NT2/D1 (cell line): Measurements from ENCODE around the gene CD248.

ENCODE experiments used
- DNase-seq: peaks from one replicate; pipeline ENCODE4 v3.0.0-alpha.2; 2011; ENCODE audit warnings: low read depth, low spot score
- H3K27me3 ChIP-seq: 2 replicates; pipeline ENCODE4 v1.6.0; 2011; ENCODE audit warnings: mild to moderate bottlenecking; ENCODE audit not compliant: insufficient read length, insufficient read depth
- H3K36me3 ChIP-seq: 2 replicates; pipeline ENCODE4 v1.6.1; 2011; ENCODE audit warnings: mild to moderate bottlenecking, low read length, mixed read lengths; ENCODE audit not compliant: insufficient read depth, insufficient read length
- H3K4me1 ChIP-seq: 2 replicates; pipeline ENCODE4 v1.5.1; 2011; ENCODE audit not compliant: insufficient read depth, insufficient read length
- H3K4me3 ChIP-seq: 2 replicates; pipeline ENCODE4 v1.5.1; 2011; ENCODE audit warnings: low read depth; ENCODE audit not compliant: insufficient read length
- H3K9ac ChIP-seq: 2 replicates; pipeline ENCODE4 v1.6.0; 2011; ENCODE audit warnings: low read depth; ENCODE audit not compliant: insufficient read length
- H3K9me3 ChIP-seq: 2 replicates; pipeline ENCODE4 v1.5.1; 2011; ENCODE audit warnings: mild to moderate bottlenecking, low read length; ENCODE audit not compliant: insufficient read depth
- SUZ12 ChIP-seq: IDR thresholded peaks from 2 replicates; pipeline ENCODE4 v1.6.1; 2011; ENCODE audit not compliant: insufficient read length, insufficient read depth; ENCODE audit errors: extremely low read depth
- YY1 ChIP-seq: IDR thresholded peaks from 2 replicates; pipeline ENCODE4 v1.6.1; 2011; ENCODE audit not compliant: insufficient read length, insufficient read depth
- ZNF274 ChIP-seq: IDR thresholded peaks from 2 replicates; pipeline ENCODE4 v1.6.1; 2011; ENCODE audit warnings: mild to moderate bottlenecking, low read depth, low read length

Gene CD248

DNA sequence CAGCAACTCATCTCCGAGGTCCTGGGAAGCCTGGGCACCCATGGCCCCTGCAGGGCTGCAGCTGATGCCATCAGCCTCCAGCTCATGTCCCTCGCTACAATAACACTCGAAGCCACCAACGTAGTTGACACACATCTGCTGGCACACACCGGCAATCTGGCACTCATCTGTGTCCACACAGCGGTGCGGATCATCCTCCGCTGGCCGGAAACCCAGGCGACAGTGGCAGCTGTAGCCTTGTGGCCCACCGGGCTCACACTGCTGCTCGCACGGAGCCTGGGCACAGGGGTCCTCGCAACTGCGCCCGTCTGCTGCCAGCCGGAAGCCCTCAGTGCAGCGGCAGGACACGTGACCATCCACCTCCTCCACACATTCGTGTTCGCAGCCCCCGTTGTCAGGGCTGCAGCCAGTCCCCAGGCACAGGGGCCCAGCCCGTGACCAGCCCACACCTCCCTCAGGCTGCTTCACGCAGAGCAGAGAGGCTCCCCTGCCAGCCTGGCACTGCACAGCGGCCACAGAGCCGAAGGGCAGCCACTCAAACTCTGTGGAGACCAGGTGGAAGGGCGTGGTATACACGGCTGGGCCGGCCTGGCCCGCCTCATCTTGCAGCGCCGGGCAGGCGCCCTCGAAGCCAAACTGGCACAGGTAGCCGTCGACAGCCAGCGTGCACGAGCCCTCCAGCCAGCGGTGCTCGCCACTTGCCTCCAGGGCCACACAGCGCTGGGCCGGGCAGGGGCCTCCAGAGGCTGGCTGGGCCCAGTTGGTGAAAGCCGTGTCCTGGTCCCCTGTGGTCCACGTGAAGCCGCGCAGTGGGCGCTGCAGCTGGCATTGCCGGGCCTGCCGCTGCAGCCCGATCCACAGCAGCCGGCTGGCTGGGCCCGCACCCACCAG is 678 bp downstream of the CD248 start:
- peaks cover 11% of the 10 kb centered on the region; the same call in 1 of the 2 replicates for H3K9me3 ChIP-seq
- peaks cover 3% of the 10 kb centered on the region for H3K36me3 ChIP-seq
- TF ChIP-seq YY1: no peak
- no peak for TF ChIP-seq ZNF274
- TF ChIP-seq SUZ12: no peak
- peaks cover 42% of the 10 kb centered on the region for H3K4me1 ChIP-seq
- peaks cover 19% of the 10 kb centered on the region for H3K27me3 ChIP-seq
- DNase-seq: no peak
- peak overlapping the region; percentile 56 for H3K9ac ChIP-seq
- no peak overlapping the region for H3K4me3 ChIP-seq

DNA sequence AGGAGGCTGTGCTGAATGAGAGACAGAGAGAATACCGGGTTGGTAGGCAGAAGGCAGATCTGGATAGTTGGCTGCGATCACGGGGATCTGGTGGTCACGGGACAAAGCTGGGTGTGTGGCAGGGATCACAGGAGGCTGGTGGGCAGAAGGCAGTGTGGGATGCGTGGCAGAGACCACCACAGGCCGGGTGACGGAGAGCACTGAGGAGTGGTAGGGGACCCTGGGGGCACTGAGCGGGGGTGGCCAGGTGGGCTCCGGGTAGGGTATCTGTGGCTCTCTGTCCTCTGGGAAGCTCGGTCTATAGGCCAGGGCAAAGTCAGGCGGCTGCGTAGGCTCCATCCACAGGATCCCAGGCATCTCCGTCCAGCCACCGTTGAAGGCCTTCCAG is 1.4 kb downstream of the CD248 start:
- Histone ChIP-seq H3K27me3 (peaks cover 19% of the 10 kb centered on the region), H3K9ac (peak overlapping the region; percentile 56), H3K36me3 (peaks cover 3% of the 10 kb centered on the region), H3K4me1 (peaks cover 45% of the 10 kb centered on the region), H3K9me3 (peaks cover 11% of the 10 kb centered on the region; the same call in 1 of the 2 replicates), H3K4me3 (no peak overlapping the region)
- TF ChIP-seq YY1: no peak
- TF ChIP-seq ZNF274: no peak
- TF ChIP-seq SUZ12: no peak
- DNase-seq: no peak

DNA sequence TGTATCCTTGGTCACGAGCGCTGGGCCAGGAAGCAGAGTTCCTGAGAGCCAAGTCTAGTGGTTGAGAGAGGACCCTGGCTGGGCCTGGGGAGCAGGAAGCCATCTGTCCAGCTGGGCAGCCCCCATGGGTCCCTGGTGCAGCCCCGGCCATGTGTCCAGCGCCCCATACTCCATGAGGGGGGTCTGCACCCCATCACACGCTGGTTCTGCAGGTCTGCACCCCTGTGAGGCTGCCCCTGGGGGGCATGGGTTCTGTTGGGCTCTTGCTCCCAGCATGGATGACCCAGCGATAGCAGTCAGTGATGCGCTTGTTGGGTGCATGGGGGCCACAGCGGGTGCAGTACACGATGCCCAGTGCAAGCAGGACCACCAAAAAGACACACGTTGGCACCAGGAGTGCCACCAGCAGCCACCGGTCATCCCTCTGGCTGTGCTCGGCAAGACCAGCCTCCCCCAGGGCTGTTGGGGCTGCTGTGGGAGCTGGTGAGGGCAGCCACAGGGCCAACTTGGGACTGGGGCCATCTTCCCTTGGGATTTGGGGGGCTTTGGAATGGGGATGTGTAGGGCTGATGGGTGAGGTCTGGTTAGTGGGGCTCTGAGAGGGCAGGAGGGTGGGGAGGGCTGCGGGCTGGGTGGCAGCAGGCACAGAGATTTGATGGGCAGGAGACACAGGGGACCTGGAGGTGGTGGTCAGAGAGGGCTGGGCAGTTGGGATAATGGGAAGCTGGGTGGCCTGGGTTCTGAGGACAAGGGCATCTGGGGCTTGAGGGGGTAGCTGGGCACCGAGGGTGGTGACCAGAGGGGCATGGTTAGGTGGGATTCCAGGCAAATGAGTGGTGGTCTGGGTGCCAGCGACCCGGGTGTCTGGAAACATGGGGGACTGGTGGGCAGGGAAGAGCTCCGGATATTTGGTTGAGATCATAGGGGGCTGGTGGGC is 2.0 kb downstream of the CD248 start:
- H3K4me3 ChIP-seq: no peak overlapping the region
- H3K9ac ChIP-seq: peak overlapping the region; percentile 23
- H3K9me3 ChIP-seq: peaks cover 11% of the 10 kb centered on the region; the same call in 1 of the 2 replicates
- H3K4me1 ChIP-seq: peaks cover 46% of the 10 kb centered on the region
- DNase-seq: no peak
- peaks cover 3% of the 10 kb centered on the region for H3K36me3 ChIP-seq
- TF ChIP-seq YY1 (no peak), ZNF274 (no peak), SUZ12 (no peak)
- H3K27me3 ChIP-seq: peaks cover 19% of the 10 kb centered on the region

DNA sequence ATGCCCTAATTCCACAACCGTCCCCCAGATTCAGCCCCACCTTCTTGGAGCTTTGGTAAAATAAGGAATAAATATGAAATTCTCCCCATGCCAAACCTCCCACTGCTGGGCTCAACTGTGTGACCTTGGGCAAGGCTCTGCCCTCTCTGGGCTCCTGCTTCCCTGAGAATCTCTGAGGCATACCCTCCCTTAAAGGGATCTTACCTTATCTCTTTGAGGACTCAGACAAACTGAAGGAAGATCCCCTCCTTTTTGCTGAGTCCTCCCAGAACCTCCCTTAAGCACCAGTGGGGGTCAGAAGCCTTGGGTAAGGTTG is 2.7 kb downstream of the CD248 start:
- peaks cover 3% of the 10 kb centered on the region for H3K36me3 ChIP-seq
- H3K9me3 ChIP-seq: peaks cover 6% of the 10 kb centered on the region; the same call in 1 of the 2 replicates
- DNase-seq: no peak
- no peak for TF ChIP-seq YY1
- no peak for TF ChIP-seq ZNF274
- no peak for TF ChIP-seq SUZ12
- H3K4me3 ChIP-seq: peak overlapping the region; percentile 48
- peak overlapping the region; percentile 87 for H3K9ac ChIP-seq
- H3K4me1 ChIP-seq: peaks cover 47% of the 10 kb centered on the region
- peaks cover 19% of the 10 kb centered on the region for H3K27me3 ChIP-seq

DNA sequence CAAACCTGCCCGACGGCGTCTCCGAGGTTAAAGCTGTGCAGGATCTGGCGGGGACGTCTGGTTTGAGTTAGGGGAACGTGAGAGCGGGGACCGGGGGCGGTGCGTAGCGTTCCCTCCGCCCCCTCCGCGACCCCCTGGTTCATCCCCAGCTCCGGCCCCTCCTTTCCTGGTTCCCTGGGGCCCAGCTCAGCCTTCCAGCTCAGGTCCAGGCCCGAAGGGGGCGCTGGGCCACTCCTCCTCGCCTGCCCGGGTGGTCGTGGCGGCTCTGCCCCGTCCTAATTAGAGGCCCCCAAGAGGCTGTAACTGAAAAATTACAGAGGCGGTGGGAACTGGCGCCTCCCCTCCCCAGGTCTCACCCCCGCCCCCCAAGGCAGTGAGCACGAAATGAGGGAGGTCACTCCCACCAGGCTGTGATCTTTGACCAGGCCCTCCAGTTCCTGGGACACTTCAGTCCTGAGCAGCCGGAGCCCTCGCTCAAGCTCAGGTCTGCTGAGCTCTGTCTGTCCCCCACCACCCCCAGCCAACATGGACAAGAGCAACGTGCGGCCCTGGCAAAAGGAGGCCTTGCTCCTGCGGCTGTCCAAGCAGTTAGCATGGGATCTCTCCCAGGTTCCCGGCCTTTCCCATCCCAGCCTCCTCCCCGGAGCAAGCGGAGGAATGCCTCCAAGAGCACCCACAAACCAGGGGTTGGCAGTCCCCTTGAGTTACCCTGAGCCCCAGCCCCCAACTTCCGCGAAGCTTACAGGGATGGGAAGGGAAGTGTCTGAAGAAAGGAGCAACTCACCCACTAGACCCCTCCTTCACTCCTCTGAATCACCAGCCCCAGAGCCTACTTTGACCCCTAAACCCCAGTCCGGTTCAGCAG is 3.3 kb downstream of the CD248 start:
- Histone ChIP-seq H3K36me3 (peaks cover 3% of the 10 kb centered on the region), H3K9ac (peak overlapping the region; percentile 87), H3K27me3 (peaks cover 19% of the 10 kb centered on the region), H3K4me3 (peak overlapping the region; percentile 48), H3K4me1 (peaks cover 43% of the 10 kb centered on the region), H3K9me3 (no peaks in the 10 kb centered on the region)
- TF ChIP-seq YY1 (no peak), ZNF274 (no peak), SUZ12 (no peak)
- DNase-seq: no peak

DNA sequence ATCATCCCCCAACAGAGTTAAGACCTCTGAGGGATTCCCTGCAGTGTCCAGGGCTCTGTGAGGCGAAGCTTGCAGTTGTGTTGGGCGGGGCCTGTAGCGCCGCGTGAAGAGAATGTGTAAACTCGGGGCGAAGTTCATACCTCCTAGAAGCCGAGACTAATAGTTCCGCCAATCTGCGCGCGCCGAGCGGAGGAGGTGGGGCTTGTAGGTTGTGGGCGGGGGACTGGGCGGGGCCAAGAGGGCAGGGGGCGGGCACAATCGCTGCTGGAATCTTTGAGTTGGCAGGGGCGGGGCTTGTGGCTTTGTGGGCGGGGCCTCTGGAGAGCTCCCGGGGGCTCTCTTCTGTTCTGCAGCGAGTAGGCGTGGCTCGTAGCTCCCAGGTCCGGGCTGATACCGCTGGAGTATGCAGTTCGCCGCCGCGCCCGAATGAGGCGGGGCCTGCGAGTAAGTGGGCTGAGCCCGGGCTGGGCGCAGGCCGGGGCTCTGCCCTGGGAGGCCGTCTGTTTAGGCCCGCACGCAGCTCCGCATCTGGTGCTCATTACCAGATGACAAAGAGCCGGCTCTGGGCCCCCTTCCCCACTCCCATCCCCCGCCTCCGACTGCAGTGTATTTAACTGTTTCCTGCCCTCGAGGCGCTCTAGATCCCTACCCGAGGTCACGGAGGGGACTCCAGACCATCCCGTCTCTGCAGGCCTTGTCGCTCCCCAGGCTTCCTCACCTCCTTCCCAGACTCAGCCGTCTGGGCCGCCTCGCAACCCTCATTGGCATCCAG is 4.1 kb downstream of the CD248 start:
- Histone ChIP-seq H3K9me3 (no peaks in the 10 kb centered on the region), H3K27me3 (peaks cover 19% of the 10 kb centered on the region), H3K4me3 (peak overlapping the region; percentile 66), H3K9ac (peak overlapping the region; percentile 87), H3K4me1 (peaks cover 35% of the 10 kb centered on the region), H3K36me3 (peaks cover 3% of the 10 kb centered on the region)
- peak; percentile 98 for DNase-seq
- TF ChIP-seq YY1 (no peak), ZNF274 (no peak), SUZ12 (no peak)
